WTC11 (cell line): Measurements from ENCODE around the gene FZR1. TPM values are rescaled to one million over a fixed set of nuclear protein-coding genes. Genes with fewer than 3 reads are reported as not detected.

ENCODE experiments used
- ATAC-seq: fragments of 200-7000 bp; cut with Tn5 transposase; 2 replicates; pipeline ENCODE4 v1.10.0; 2021; ENCODE audit warnings: mild to moderate bottlenecking, moderate library complexity
- CTCF ChIA-PET: fragments of 300-600 bp; sonication (Branson Sonifier 250); formaldehyde crosslinking; loops from one replicate; lab custom pipeline; 2021; ENCODE audit warnings: antibody characterized with exemption; lab: Charles Lee
- POLR2A ChIA-PET: fragments of 350-600 bp; sonication (Branson Sonifier 250); formaldehyde crosslinking; loops from one replicate; lab custom pipeline; 2021; ENCODE audit warnings: antibody characterized with exemption; lab: Charles Lee
- DNase-seq: peaks from one replicate; pipeline ENCODE4 v3.0.0; 2021; ENCODE audit warnings: low spot score
- H3K27ac Mint-ChIP-seq: 2 replicates; pipeline ENCODE4 v1.8.0; 2021; ENCODE audit warnings: mixed read lengths
- H3K27me3 Mint-ChIP-seq: 2 replicates; pipeline ENCODE4 v1.8.0; 2021; ENCODE audit warnings: low read depth, mild to moderate bottlenecking, moderate library complexity, mixed read lengths
- H3K36me3 Mint-ChIP-seq: 2 replicates; pipeline ENCODE4 v1.8.0; 2021; ENCODE audit warnings: mixed read lengths
- H3K4me1 Mint-ChIP-seq: 2 replicates; pipeline ENCODE4 v1.8.0; 2022; ENCODE audit warnings: mixed read lengths
- H3K4me3 Mint-ChIP-seq: 2 replicates; pipeline ENCODE4 v1.8.0; 2021; ENCODE audit warnings: mild to moderate bottlenecking, moderate library complexity, mixed read lengths
- H3K9me3 Mint-ChIP-seq: 2 replicates; pipeline ENCODE4 v1.8.0; 2021; ENCODE audit warnings: mixed read lengths
- CREM ChIP-seq: sonication (generic); formaldehyde crosslinking; IDR thresholded peaks from 2 replicates; pipeline ENCODE4 v1.8.1; 2022; ENCODE audit warnings: mild to moderate bottlenecking, missing genetic modification reagents, moderate library complexity
- ETV6 ChIP-seq: sonication (generic); formaldehyde crosslinking; IDR thresholded peaks from 2 replicates; pipeline ENCODE4 v1.8.1; 2022; ENCODE audit warnings: mild to moderate bottlenecking, missing genetic modification reagents
- MXD4 ChIP-seq: fragments of 250-450 bp; sonication (Bioruptor Pico); IDR thresholded peaks from 2 replicates; pipeline ENCODE4 v1.8.0; 2021; ENCODE audit warnings: mild to moderate bottlenecking, moderate library complexity, borderline replicate concordance
- SMAD3 ChIP-seq: sonication (generic); formaldehyde crosslinking; IDR thresholded peaks from 2 replicates; pipeline ENCODE4 v1.8.0; 2022; ENCODE audit warnings: missing genetic modification reagents, mild to moderate bottlenecking, borderline replicate concordance
- TEAD1 ChIP-seq: sonication (generic); formaldehyde crosslinking; IDR thresholded peaks from 2 replicates; pipeline ENCODE4 v1.8.0; 2022; ENCODE audit warnings: mild to moderate bottlenecking, missing genetic modification reagents
- ZNF232 ChIP-seq: sonication (generic); formaldehyde crosslinking; IDR thresholded peaks from 2 replicates; pipeline ENCODE4 v1.8.0; 2022; ENCODE audit warnings: mild to moderate bottlenecking, missing genetic modification reagents
- ZNF317 ChIP-seq: sonication (generic); formaldehyde crosslinking; IDR thresholded peaks from 2 replicates; pipeline ENCODE4 v1.8.1; 2023; ENCODE audit warnings: low read depth, mild to moderate bottlenecking, moderate library complexity, missing genetic modification reagents, borderline replicate concordance
- total RNA-seq: library from RNA; stranded (reverse); gene quantifications from 3 replicates; pipeline ENCODE4 v1.2.3, GENCODE V29; 2021
- TF ChIP-seq, protein P1 (sequence below): fragments of 250-450 bp; sonication (Bioruptor Pico); IDR thresholded peaks from 2 replicates; pipeline ENCODE4 v2.1.2; 2022; ENCODE audit warnings: mild to moderate bottlenecking, moderate library complexity
- TF ChIP-seq, protein P2 (sequence below): sonication (generic); formaldehyde crosslinking; IDR thresholded peaks from 2 replicates; pipeline ENCODE4 v1.8.0; 2023; ENCODE audit warnings: missing genetic modification reagents, mild to moderate bottlenecking, borderline replicate concordance
- TF ChIP-seq, protein P3 (sequence below): sonication (generic); formaldehyde crosslinking; IDR thresholded peaks from 2 replicates; pipeline ENCODE4 v1.8.0; 2022; ENCODE audit warnings: mild to moderate bottlenecking, missing genetic modification reagents
- TF ChIP-seq, protein P4 (sequence below): fragments of 200-600 bp; IDR thresholded peaks from 2 replicates; pipeline ENCODE4 v1.8.0; 2022; ENCODE audit warnings: antibody characterized with exemption
- TF ChIP-seq, protein P5 (sequence below): sonication (generic); formaldehyde crosslinking; IDR thresholded peaks from 2 replicates; pipeline ENCODE4 v1.8.1; 2022; ENCODE audit warnings: low read depth, mild to moderate bottlenecking, moderate library complexity, missing genetic modification reagents, borderline replicate concordance
- TF ChIP-seq, protein P6 (sequence below): sonication (generic); formaldehyde crosslinking; IDR thresholded peaks from 2 replicates; pipeline ENCODE4 v1.8.0; 2022; ENCODE audit warnings: missing genetic modification reagents
- TF ChIP-seq, protein P7 (sequence below): sonication (generic); formaldehyde crosslinking; IDR thresholded peaks from 2 replicates; pipeline ENCODE4 v1.8.0; 2023; ENCODE audit warnings: missing genetic modification reagents
- TF ChIP-seq, protein P8 (sequence below): fragments of 250-450 bp; sonication (Bioruptor Pico); IDR thresholded peaks from 2 replicates; pipeline ENCODE4 v1.9.0; 2021; ENCODE audit warnings: mild to moderate bottlenecking
- TF ChIP-seq, protein P9 (sequence below): sonication (generic); formaldehyde crosslinking; IDR thresholded peaks from 2 replicates; pipeline ENCODE4 v1.8.1; 2022; ENCODE audit warnings: mild to moderate bottlenecking, moderate library complexity, missing genetic modification reagents

FZR1 gene
- total RNA-seq, 1 experiment from 2014 or later = 60.8 TPM

DNA sequence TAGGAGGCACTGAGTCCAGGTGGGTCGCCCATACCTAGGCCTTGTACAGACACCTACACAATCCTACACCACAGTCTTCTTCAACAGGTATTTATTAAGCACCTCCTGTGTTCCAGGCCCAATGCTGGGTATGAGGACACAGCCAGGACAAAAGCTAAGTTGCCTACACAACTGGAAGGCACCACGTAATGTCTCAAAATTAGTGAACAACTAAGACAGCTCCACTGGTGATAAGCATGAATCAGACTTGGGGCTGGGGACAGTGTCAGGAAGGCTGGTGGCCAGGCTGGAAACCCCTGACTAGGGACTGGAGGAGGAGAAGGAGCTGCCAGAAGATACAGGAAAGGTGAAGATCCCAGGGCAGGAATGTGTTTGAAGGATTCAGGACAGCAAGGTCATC is 28.2 kb upstream of the FZR1 start:
- POLR2A ChIA-PET = no interaction called here
- TF ChIP-seq CREM (no peak), ETV6 (CRISPR knock-in tag) (no peak), MXD4 (CRISPR knock-in tag) (no peak), ZNF232 (no peak), SMAD3 (CRISPR knock-in tag) (no peak), TEAD1 (CRISPR knock-in tag) (no peak), ZNF317 (no peak)
- TF ChIP-seq, protein P1, sequence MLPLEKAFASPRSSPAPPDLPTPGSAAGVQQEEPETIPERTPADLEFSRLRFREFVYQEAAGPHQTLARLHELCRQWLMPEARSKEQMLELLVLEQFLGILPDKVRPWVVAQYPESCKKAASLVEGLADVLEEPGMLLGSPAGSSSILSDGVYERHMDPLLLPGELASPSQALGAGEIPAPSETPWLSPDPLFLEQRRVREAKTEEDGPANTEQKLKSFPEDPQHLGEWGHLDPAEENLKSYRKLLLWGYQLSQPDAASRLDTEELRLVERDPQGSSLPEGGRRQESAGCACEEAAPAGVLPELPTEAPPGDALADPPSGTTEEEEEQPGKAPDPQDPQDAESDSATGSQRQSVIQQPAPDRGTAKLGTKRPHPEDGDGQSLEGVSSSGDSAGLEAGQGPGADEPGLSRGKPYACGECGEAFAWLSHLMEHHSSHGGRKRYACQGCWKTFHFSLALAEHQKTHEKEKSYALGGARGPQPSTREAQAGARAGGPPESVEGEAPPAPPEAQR = no peak
- TF ChIP-seq, protein P2, sequence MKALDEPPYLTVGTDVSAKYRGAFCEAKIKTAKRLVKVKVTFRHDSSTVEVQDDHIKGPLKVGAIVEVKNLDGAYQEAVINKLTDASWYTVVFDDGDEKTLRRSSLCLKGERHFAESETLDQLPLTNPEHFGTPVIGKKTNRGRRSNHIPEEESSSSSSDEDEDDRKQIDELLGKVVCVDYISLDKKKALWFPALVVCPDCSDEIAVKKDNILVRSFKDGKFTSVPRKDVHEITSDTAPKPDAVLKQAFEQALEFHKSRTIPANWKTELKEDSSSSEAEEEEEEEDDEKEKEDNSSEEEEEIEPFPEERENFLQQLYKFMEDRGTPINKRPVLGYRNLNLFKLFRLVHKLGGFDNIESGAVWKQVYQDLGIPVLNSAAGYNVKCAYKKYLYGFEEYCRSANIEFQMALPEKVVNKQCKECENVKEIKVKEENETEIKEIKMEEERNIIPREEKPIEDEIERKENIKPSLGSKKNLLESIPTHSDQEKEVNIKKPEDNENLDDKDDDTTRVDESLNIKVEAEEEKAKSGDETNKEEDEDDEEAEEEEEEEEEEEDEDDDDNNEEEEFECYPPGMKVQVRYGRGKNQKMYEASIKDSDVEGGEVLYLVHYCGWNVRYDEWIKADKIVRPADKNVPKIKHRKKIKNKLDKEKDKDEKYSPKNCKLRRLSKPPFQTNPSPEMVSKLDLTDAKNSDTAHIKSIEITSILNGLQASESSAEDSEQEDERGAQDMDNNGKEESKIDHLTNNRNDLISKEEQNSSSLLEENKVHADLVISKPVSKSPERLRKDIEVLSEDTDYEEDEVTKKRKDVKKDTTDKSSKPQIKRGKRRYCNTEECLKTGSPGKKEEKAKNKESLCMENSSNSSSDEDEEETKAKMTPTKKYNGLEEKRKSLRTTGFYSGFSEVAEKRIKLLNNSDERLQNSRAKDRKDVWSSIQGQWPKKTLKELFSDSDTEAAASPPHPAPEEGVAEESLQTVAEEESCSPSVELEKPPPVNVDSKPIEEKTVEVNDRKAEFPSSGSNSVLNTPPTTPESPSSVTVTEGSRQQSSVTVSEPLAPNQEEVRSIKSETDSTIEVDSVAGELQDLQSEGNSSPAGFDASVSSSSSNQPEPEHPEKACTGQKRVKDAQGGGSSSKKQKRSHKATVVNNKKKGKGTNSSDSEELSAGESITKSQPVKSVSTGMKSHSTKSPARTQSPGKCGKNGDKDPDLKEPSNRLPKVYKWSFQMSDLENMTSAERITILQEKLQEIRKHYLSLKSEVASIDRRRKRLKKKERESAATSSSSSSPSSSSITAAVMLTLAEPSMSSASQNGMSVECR (CRISPR knock-in tag) = no peak
- TF ChIP-seq, protein P3, sequence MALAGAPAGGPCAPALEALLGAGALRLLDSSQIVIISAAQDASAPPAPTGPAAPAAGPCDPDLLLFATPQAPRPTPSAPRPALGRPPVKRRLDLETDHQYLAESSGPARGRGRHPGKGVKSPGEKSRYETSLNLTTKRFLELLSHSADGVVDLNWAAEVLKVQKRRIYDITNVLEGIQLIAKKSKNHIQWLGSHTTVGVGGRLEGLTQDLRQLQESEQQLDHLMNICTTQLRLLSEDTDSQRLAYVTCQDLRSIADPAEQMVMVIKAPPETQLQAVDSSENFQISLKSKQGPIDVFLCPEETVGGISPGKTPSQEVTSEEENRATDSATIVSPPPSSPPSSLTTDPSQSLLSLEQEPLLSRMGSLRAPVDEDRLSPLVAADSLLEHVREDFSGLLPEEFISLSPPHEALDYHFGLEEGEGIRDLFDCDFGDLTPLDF = no peak
- TF ChIP-seq, protein P4, sequence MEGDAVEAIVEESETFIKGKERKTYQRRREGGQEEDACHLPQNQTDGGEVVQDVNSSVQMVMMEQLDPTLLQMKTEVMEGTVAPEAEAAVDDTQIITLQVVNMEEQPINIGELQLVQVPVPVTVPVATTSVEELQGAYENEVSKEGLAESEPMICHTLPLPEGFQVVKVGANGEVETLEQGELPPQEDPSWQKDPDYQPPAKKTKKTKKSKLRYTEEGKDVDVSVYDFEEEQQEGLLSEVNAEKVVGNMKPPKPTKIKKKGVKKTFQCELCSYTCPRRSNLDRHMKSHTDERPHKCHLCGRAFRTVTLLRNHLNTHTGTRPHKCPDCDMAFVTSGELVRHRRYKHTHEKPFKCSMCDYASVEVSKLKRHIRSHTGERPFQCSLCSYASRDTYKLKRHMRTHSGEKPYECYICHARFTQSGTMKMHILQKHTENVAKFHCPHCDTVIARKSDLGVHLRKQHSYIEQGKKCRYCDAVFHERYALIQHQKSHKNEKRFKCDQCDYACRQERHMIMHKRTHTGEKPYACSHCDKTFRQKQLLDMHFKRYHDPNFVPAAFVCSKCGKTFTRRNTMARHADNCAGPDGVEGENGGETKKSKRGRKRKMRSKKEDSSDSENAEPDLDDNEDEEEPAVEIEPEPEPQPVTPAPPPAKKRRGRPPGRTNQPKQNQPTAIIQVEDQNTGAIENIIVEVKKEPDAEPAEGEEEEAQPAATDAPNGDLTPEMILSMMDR = no peak
- TF ChIP-seq, protein P5, sequence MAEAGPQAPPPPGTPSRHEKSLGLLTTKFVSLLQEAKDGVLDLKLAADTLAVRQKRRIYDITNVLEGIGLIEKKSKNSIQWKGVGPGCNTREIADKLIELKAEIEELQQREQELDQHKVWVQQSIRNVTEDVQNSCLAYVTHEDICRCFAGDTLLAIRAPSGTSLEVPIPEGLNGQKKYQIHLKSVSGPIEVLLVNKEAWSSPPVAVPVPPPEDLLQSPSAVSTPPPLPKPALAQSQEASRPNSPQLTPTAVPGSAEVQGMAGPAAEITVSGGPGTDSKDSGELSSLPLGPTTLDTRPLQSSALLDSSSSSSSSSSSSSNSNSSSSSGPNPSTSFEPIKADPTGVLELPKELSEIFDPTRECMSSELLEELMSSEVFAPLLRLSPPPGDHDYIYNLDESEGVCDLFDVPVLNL (CRISPR knock-in tag) = no peak
- TF ChIP-seq, protein P6, sequence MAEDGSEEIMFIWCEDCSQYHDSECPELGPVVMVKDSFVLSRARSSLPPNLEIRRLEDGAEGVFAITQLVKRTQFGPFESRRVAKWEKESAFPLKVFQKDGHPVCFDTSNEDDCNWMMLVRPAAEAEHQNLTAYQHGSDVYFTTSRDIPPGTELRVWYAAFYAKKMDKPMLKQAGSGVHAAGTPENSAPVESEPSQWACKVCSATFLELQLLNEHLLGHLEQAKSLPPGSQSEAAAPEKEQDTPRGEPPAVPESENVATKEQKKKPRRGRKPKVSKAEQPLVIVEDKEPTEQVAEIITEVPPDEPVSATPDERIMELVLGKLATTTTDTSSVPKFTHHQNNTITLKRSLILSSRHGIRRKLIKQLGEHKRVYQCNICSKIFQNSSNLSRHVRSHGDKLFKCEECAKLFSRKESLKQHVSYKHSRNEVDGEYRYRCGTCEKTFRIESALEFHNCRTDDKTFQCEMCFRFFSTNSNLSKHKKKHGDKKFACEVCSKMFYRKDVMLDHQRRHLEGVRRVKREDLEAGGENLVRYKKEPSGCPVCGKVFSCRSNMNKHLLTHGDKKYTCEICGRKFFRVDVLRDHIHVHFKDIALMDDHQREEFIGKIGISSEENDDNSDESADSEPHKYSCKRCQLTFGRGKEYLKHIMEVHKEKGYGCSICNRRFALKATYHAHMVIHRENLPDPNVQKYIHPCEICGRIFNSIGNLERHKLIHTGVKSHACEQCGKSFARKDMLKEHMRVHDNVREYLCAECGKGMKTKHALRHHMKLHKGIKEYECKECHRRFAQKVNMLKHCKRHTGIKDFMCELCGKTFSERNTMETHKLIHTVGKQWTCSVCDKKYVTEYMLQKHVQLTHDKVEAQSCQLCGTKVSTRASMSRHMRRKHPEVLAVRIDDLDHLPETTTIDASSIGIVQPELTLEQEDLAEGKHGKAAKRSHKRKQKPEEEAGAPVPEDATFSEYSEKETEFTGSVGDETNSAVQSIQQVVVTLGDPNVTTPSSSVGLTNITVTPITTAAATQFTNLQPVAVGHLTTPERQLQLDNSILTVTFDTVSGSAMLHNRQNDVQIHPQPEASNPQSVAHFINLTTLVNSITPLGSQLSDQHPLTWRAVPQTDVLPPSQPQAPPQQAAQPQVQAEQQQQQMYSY (CRISPR knock-in tag) = no peak
- TF ChIP-seq, protein P7, sequence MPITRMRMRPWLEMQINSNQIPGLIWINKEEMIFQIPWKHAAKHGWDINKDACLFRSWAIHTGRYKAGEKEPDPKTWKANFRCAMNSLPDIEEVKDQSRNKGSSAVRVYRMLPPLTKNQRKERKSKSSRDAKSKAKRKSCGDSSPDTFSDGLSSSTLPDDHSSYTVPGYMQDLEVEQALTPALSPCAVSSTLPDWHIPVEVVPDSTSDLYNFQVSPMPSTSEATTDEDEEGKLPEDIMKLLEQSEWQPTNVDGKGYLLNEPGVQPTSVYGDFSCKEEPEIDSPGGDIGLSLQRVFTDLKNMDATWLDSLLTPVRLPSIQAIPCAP (CRISPR knock-in tag) = no peak
- TF ChIP-seq, protein P8, sequence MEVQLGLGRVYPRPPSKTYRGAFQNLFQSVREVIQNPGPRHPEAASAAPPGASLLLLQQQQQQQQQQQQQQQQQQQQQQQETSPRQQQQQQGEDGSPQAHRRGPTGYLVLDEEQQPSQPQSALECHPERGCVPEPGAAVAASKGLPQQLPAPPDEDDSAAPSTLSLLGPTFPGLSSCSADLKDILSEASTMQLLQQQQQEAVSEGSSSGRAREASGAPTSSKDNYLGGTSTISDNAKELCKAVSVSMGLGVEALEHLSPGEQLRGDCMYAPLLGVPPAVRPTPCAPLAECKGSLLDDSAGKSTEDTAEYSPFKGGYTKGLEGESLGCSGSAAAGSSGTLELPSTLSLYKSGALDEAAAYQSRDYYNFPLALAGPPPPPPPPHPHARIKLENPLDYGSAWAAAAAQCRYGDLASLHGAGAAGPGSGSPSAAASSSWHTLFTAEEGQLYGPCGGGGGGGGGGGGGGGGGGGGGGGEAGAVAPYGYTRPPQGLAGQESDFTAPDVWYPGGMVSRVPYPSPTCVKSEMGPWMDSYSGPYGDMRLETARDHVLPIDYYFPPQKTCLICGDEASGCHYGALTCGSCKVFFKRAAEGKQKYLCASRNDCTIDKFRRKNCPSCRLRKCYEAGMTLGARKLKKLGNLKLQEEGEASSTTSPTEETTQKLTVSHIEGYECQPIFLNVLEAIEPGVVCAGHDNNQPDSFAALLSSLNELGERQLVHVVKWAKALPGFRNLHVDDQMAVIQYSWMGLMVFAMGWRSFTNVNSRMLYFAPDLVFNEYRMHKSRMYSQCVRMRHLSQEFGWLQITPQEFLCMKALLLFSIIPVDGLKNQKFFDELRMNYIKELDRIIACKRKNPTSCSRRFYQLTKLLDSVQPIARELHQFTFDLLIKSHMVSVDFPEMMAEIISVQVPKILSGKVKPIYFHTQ (CRISPR knock-in tag) = no peak
- TF ChIP-seq, protein P9, sequence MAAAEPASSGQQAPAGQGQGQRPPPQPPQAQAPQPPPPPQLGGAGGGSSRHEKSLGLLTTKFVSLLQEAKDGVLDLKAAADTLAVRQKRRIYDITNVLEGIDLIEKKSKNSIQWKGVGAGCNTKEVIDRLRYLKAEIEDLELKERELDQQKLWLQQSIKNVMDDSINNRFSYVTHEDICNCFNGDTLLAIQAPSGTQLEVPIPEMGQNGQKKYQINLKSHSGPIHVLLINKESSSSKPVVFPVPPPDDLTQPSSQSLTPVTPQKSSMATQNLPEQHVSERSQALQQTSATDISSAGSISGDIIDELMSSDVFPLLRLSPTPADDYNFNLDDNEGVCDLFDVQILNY (CRISPR knock-in tag) = no peak

More for the DNA sequence above, 28.2 kb upstream of the FZR1 start:
- no peak overlapping the region for H3K27ac Mint-ChIP-seq
- peaks cover 11% of the 10 kb centered on the region for H3K27me3 Mint-ChIP-seq
- H3K9me3 Mint-ChIP-seq = no peaks in the 10 kb centered on the region
- no peaks in the 10 kb centered on the region for H3K36me3 Mint-ChIP-seq
- no peak for ATAC-seq
- no peak for DNase-seq
- peak overlapping the region; percentile 46 for H3K4me3 Mint-ChIP-seq
- peaks cover 20% of the 10 kb centered on the region for H3K4me1 Mint-ChIP-seq
- CTCF ChIA-PET = interaction anchor here (0.5 to 2.5 kb wide), 3 partner anchors 8 to 203 kb away, joined by 3 to 26 read pairs (median 9); no protein-coding TSS in a partner anchor
